ENCODE data around the gene ZMAT3.

DNA sequence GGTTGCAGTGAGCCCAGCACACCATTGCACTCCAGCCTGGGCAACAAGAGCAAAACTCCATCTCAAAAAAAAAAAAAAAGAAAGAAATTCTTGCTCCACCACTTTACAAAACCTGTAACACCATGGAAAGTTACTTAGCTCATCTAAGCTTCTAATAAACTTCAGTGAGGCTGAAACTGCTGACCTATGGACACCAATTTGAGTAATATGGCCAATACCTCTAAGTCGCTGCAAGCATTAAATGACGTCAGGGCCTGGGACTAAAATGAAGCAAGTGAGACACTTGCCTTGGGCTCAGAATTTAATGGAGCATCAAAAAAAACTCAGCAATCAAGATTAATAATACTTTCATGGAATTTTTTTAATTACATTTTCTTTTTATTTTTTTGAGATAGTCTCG is 42.5 kb downstream of the ZMAT3 start:
- TF ChIP-seq EP300 (IDR thresholded peaks at IDR 0.05), result no peak
- TF ChIP-seq POLR2A (IDR thresholded peaks at IDR 0.05), result no peak
- TF ChIP-seq POLR2AphosphoS5 (IDR thresholded peaks at IDR 0.05), result no peak
- TF ChIP-seq CTCF (IDR thresholded peaks at IDR 0.05), result no peak
